ENCODE data around the gene TNFSF13. TPM values are rescaled to one million over a fixed set of nuclear protein-coding genes. Genes with fewer than 3 reads are reported as not detected.

The TNFSF13 gene
- polyA plus RNA-seq, 1 donor (not counting 4 experiments of a cell fraction or from before 2014, with no cell fraction given), result 3.9 TPM

GRCh38 chr17:7513850-7514419 lies 44.6 kb upstream of the TNFSF13 start:
- no peaks in the 10 kb centered on the region for H3K79me2 ChIP-seq (ENCODE audit: control insufficient read depth, insufficient read depth, low read length)
- dilution Hi-C loops (cut with MboI; ENCODE audit: extremely low pct_ligation_motif_present, low sequenced_read_pairs), result no loop called here
- TF ChIP-seq CTCF (optimal IDR thresholded peaks at IDR 0.05 in 1 of 3, IDR thresholded peaks at IDR 0.05 in 1 of 3, conservative IDR thresholded peaks at IDR 0.05 in 1 of 3; ENCODE audit: extremely low read depth in 1 of 3, insufficient read depth in 2 of 3, low read length in 3 of 3), result no peak
- TF ChIP-seq EZH2 (IDR thresholded peaks at IDR 0.05; ENCODE audit: low read length), result no peak
- FAIRE-seq (no peak), DNase-seq (ENCODE audit: low read depth, low spot score) (no peak)
- H3K36me3 ChIP-seq (ENCODE audit: control insufficient read depth in 2 of 2, extremely low read depth in 1 of 2, insufficient read depth in 2 of 2, low read length in 2 of 2), result peaks cover 41 to 44% of the 10 kb centered on the region in 2 experiments
- H3K4me1 ChIP-seq (ENCODE audit: control insufficient read depth, extremely low read depth, insufficient read depth, low read length), result no peaks in the 10 kb centered on the region
- no peak overlapping the region for H3K27ac ChIP-seq (ENCODE audit: control insufficient read depth, insufficient read depth, low read length)
- H2AFZ ChIP-seq (ENCODE audit: control insufficient read depth, low read length), result no peak overlapping the region
- H3K4me3 ChIP-seq (ENCODE audit: control insufficient read depth in 2 of 3, extremely low read depth in 1 of 3, insufficient read depth in 2 of 3, low read depth in 1 of 3, low read length in 3 of 3), result no peak overlapping the region
- no peaks in the 10 kb centered on the region for H3K9me1 ChIP-seq (ENCODE audit: control insufficient read depth, extremely low read depth, insufficient read depth, low read length)
- no peak overlapping the region for H3K9ac ChIP-seq (ENCODE audit: control insufficient read depth, extremely low read depth, insufficient read depth, low read length)
- H3K9me3 ChIP-seq (ENCODE audit: control insufficient read depth, low read depth, low read length), result no peaks in the 10 kb centered on the region
- H4K20me1 ChIP-seq (ENCODE audit: control insufficient read depth, extremely low read depth, insufficient read depth, low read length), result no peaks in the 10 kb centered on the region
- no peak overlapping the region for H3K4me2 ChIP-seq (ENCODE audit: control insufficient read depth, extremely low read depth, insufficient read depth, low read depth, low read length)
- no peaks in the 10 kb centered on the region for H3K27me3 ChIP-seq (ENCODE audit: control insufficient read depth, extremely low read depth, insufficient read depth, low read length)

- H3K27me3 ChIP-seq (ENCODE audit: control insufficient read depth, extremely low read depth, insufficient read depth, low read length), result no peaks in the 10 kb centered on the region
- H3K36me3 ChIP-seq (ENCODE audit: control insufficient read depth in 2 of 2, extremely low read depth in 1 of 2, insufficient read depth in 2 of 2, low read length in 2 of 2), result peaks cover 29 to 33% of the 10 kb centered on the region in 2 experiments
- H4K20me1 ChIP-seq (ENCODE audit: control insufficient read depth, extremely low read depth, insufficient read depth, low read length), result no peaks in the 10 kb centered on the region
- DNase-seq (ENCODE audit: low read depth, low spot score) (no peak), FAIRE-seq (no peak)
- H2AFZ ChIP-seq (ENCODE audit: control insufficient read depth, low read length), result no peak overlapping the region
- TF ChIP-seq CTCF (optimal IDR thresholded peaks at IDR 0.05 in 1 of 3, IDR thresholded peaks at IDR 0.05 in 1 of 3, conservative IDR thresholded peaks at IDR 0.05 in 1 of 3; ENCODE audit: extremely low read depth in 1 of 3, insufficient read depth in 2 of 3, low read length in 3 of 3) (no peak), EZH2 (IDR thresholded peaks at IDR 0.05; ENCODE audit: low read length) (no peak)
- H3K4me1 ChIP-seq (ENCODE audit: control insufficient read depth, extremely low read depth, insufficient read depth, low read length), result peaks cover 4% of the 10 kb centered on the region
- no peaks in the 10 kb centered on the region for H3K79me2 ChIP-seq (ENCODE audit: control insufficient read depth, insufficient read depth, low read length)
- H3K4me3 ChIP-seq (ENCODE audit: control insufficient read depth in 2 of 3, extremely low read depth in 1 of 3, insufficient read depth in 2 of 3, low read depth in 1 of 3, low read length in 3 of 3), result no peak overlapping the region
- H3K9me1 ChIP-seq (ENCODE audit: control insufficient read depth, extremely low read depth, insufficient read depth, low read length), result no peaks in the 10 kb centered on the region
- no peak overlapping the region for H3K27ac ChIP-seq (ENCODE audit: control insufficient read depth, insufficient read depth, low read length)
- no peak overlapping the region for H3K9ac ChIP-seq (ENCODE audit: control insufficient read depth, extremely low read depth, insufficient read depth, low read length)
- no peaks in the 10 kb centered on the region for H3K9me3 ChIP-seq (ENCODE audit: control insufficient read depth, low read depth, low read length)
- dilution Hi-C loops (cut with MboI; ENCODE audit: extremely low pct_ligation_motif_present, low sequenced_read_pairs), result no loop called here
- H3K4me2 ChIP-seq (ENCODE audit: control insufficient read depth, extremely low read depth, insufficient read depth, low read depth, low read length), result no peak overlapping the region
Observed at GRCh38 chr17:7515911-7516610, 42.5 kb upstream of the TNFSF13 start.
